22Rv1 (cell line): Measurements from ENCODE around the gene PRKAA2.

Experiments used
- ZFX ChIP-seq: fragments of 450-650 bp; IDR thresholded peaks from 2 replicates; pipeline ENCODE4 v1.6.1; 2017; ENCODE audit warnings: antibody characterized with exemption, borderline replicate concordance
- TF ChIP-seq, protein P1 (sequence below): fragments of 450-650 bp; IDR thresholded peaks from 2 replicates; pipeline ENCODE4 v1.5.1; 2017; ENCODE audit warnings: mild to moderate bottlenecking

DNA sequence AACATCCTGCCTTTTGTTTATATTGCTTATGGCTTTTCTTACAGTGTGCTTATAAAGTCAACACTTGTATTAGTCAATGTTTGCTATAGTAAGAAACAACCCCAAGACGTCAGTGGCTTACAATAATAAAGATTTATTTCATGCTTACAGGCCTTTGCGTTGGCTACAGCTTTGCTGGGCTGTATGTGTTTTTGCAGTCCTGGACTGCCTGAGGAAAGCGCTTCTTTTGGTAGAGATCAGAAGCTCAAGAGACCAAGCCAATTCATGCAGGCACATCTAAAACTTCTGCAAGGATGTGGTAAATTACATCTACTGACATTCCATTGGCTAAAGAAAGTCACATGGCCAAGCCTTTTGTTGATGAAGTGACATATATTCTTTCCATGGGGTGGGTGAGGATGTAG is 17.5 kb upstream of the PRKAA2 start:
- TF ChIP-seq, protein P1, sequence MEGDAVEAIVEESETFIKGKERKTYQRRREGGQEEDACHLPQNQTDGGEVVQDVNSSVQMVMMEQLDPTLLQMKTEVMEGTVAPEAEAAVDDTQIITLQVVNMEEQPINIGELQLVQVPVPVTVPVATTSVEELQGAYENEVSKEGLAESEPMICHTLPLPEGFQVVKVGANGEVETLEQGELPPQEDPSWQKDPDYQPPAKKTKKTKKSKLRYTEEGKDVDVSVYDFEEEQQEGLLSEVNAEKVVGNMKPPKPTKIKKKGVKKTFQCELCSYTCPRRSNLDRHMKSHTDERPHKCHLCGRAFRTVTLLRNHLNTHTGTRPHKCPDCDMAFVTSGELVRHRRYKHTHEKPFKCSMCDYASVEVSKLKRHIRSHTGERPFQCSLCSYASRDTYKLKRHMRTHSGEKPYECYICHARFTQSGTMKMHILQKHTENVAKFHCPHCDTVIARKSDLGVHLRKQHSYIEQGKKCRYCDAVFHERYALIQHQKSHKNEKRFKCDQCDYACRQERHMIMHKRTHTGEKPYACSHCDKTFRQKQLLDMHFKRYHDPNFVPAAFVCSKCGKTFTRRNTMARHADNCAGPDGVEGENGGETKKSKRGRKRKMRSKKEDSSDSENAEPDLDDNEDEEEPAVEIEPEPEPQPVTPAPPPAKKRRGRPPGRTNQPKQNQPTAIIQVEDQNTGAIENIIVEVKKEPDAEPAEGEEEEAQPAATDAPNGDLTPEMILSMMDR = no peak
- TF ChIP-seq ZFX = no peak
